GM18502 (cell line): Measurements from ENCODE around the gene DPY19L1.
"Not testable (repeated sequence)": the region's sequence is repeated elsewhere in the genome, so short reads cannot be mapped to it uniquely, and the experiment has no call there.

Source experiments
- ATAC-seq: cut with Tn5 transposase; IDR thresholded peaks from one replicate; pipeline ENCODE4 v1.9.1; 2021; ENCODE audit warnings: mild to moderate bottlenecking; ENCODE audit not compliant: unreplicated experiment, poor library complexity

The DPY19L1 gene

DNA sequence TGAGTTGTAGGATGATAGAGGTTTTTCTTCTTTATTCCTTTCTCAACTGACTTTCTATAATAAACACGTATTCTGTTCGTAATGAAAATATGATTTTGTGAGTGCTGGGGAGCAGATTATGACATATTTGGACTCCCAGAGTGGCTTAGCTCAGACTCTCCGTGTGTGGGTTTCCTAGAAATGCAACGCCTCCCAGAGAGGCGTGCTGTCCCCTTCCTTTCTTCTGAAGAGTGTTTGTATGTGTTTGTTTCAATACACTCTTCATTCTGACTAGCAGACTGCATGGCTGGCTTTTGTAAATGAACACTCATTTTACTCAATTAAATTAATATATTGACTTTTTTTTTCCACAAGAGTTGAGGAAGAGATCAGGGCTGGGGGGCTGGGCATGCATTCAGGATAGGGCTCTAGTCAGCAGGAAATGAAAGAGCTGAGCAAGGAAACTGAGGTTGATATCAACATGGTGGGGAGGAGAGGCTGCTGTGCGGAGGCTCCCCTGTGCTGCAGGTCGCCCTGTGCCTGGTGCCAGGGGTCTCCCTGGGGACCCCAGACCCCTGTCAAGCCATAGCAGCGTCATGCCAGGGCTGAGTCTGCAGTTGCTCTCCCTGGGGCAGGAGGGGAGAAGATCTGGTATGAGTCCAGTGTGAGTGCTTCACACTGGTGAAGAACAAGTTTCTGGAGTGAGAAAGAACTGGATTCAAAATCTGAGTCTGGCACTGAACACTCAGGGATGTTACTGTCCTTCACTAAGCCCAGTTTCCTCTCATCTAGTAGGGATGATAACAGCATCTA lies 158.1 kb downstream of the DPY19L1 start:
- ATAC-seq: not testable (repeated sequence)
